GM23338 (cell line): ENCODE measurements around the gene FNDC3B. TPM values are rescaled to one million over a fixed set of nuclear protein-coding genes. Genes with fewer than 3 reads are reported as not detected.

Experiments used
- ATAC-seq: fragments of 200-7000 bp; cut with Tn5 transposase; 3 replicates; pipeline ENCODE4 v1.9.1; 2020
- DNase-seq: peaks from one replicate; pipeline ENCODE4 v3.0.0-alpha.2; 2015; ENCODE audit warnings: low spot score
- H2AFZ ChIP-seq: fragments of 200-600 bp; sonication (generic); 2 replicates; pipeline ENCODE4 v1.8.0; 2016; ENCODE audit warnings: antibody characterized with exemption, mild to moderate bottlenecking, moderate library complexity
- H3F3A ChIP-seq: fragments of 200-600 bp; sonication (generic); replicated peaks from 2 replicates; pipeline ENCODE4 v1.8.0; 2017; ENCODE audit warnings: antibody characterized with exemption, mixed run types, low read depth
- H3K27ac ChIP-seq: fragments of 200-600 bp; sonication (generic); 2 replicates; pipeline ENCODE4 v1.6.1; 2016; ENCODE audit warnings: low read depth
- H3K27me3 ChIP-seq: fragments of 200-600 bp; sonication (generic); 2 replicates; pipeline ENCODE4 v1.8.0; 2016; ENCODE audit warnings: mild to moderate bottlenecking, mixed run types, moderate library complexity; ENCODE audit not compliant: insufficient read depth
- H3K36me3 ChIP-seq: fragments of 200-600 bp; sonication (generic); 2 replicates; pipeline ENCODE4 v1.8.0; 2016; ENCODE audit warnings: mild to moderate bottlenecking; ENCODE audit not compliant: insufficient read depth
- H3K4me1 ChIP-seq: fragments of 200-600 bp; sonication (generic); 2 replicates; pipeline ENCODE4 v1.8.0; 2016; ENCODE audit warnings: mild to moderate bottlenecking, moderate library complexity; ENCODE audit not compliant: insufficient read depth
- H3K4me2 ChIP-seq: fragments of 200-600 bp; sonication (generic); 2 replicates; pipeline ENCODE4 v1.7.1; 2017; ENCODE audit warnings: mixed run types
- H3K4me3 ChIP-seq: fragments of 200-600 bp; sonication (generic); 2 replicates; pipeline ENCODE4 v1.6.1; 2016; ENCODE audit warnings: mixed run types
- H3K79me2 ChIP-seq: fragments of 200-600 bp; sonication (generic); replicated peaks from 2 replicates; pipeline ENCODE4 v1.8.0; 2017; ENCODE audit warnings: mild to moderate bottlenecking; ENCODE audit not compliant: insufficient read depth
- H3K9me2 ChIP-seq: fragments of 200-600 bp; sonication (generic); 2 replicates; pipeline ENCODE4 v1.8.0; 2017; ENCODE audit not compliant: insufficient read depth
- H4K20me1 ChIP-seq: fragments of 200-600 bp; sonication (generic); replicated peaks from 2 replicates; pipeline ENCODE4 v1.8.0; 2017; ENCODE audit warnings: mild to moderate bottlenecking; ENCODE audit not compliant: insufficient read depth
- H3K27ac Mint-ChIP-seq: 2 replicates; pipeline ENCODE4 v1.8.0; 2020; ENCODE audit warnings: inconsistent platforms, mild to moderate bottlenecking, moderate library complexity, mixed read lengths
- H3K27me3 Mint-ChIP-seq: 3 replicates; pipeline ENCODE4 v1.8.0; 2022; ENCODE audit warnings: low read depth, mild to moderate bottlenecking, moderate library complexity, mixed read lengths, inconsistent platforms; ENCODE audit not compliant: insufficient read depth, poor library complexity
- H3K36me3 Mint-ChIP-seq: 3 replicates; pipeline ENCODE4 v1.8.0; 2021; ENCODE audit warnings: low read depth, mild to moderate bottlenecking, inconsistent platforms, moderate library complexity, mixed read lengths
- H3K4me1 Mint-ChIP-seq: 3 replicates; pipeline ENCODE4 v1.8.0; 2020; ENCODE audit warnings: mild to moderate bottlenecking, inconsistent platforms, mixed read lengths
- H3K4me3 Mint-ChIP-seq: 3 replicates; pipeline ENCODE4 v1.8.0; 2021; ENCODE audit warnings: moderate library complexity, mild to moderate bottlenecking, inconsistent platforms, mixed read lengths
- H3K9me3 Mint-ChIP-seq: 3 replicates; pipeline ENCODE4 v1.8.0; 2020; ENCODE audit warnings: moderate library complexity, mild to moderate bottlenecking, inconsistent platforms, mixed read lengths
- CREB1 ChIP-seq: fragments of 250-450 bp; sonication (Bioruptor Pico); IDR thresholded peaks from 2 replicates; pipeline ENCODE4 v1.5.0; 2020; ENCODE audit warnings: low read depth, mild to moderate bottlenecking, moderate library complexity
- CTCF ChIP-seq, 2 experiments: fragments of 200-600 bp in 1 of 2; sonication (generic) in 1 of 2; conservative IDR thresholded peaks; 2 replicates each; pipeline versions ENCODE4 v1.5.1 to v1.6.1; 2016 to 2017; ENCODE audit warnings: antibody characterized with exemption in 2 of 2, low read depth in 2 of 2, mild to moderate bottlenecking in 2 of 2, moderate library complexity in 1 of 2
- EZH2phosphoT487 ChIP-seq: fragments of 200-600 bp; sonication (generic); IDR thresholded peaks from one replicate; pipeline ENCODE4 v1.8.1; 2018; ENCODE audit warnings: antibody characterized with exemption; ENCODE audit not compliant: unreplicated experiment
- NANOG ChIP-seq: IDR thresholded peaks from 2 replicates; pipeline ENCODE4 v1.6.1; 2016; ENCODE audit warnings: antibody characterized with exemption, borderline replicate concordance
- POLR2AphosphoS5 ChIP-seq: IDR thresholded peaks from 2 replicates; pipeline ENCODE4 v1.6.1; 2016; ENCODE audit warnings: antibody characterized with exemption, low read depth
- REST ChIP-seq: IDR thresholded peaks from one replicate; pipeline ENCODE4 v1.6.1; 2018; ENCODE audit warnings: antibody characterized with exemption; ENCODE audit not compliant: unreplicated experiment
- STAT1 ChIP-seq: IDR thresholded peaks from one replicate; pipeline ENCODE4 v1.6.1; 2016; ENCODE audit warnings: antibody characterized with exemption; ENCODE audit not compliant: unreplicated experiment
- ZNF114 ChIP-seq: fragments of 250-450 bp; sonication (Bioruptor Pico); IDR thresholded peaks from 2 replicates; pipeline ENCODE4 v1.5.0; 2020; ENCODE audit warnings: mild to moderate bottlenecking, moderate library complexity
- ZNF331 ChIP-seq: fragments of 250-450 bp; sonication (Bioruptor Pico); IDR thresholded peaks from 2 replicates; pipeline ENCODE4 v1.5.0; 2020; ENCODE audit warnings: low read depth, mild to moderate bottlenecking, moderate library complexity
- polyA plus RNA-seq: library from polyadenylated mRNA; unstranded; fragments of >200 nt; fragmentation: Nextera tagmentation; extraction: Ambion mirVana; gene quantifications from 2 replicates; pipeline ENCODE4 v1.2.1, GENCODE V29; 2016
- total RNA-seq: library from RNA; depleted of rRNA; stranded (reverse); fragments of >200 nt; shearing (Covaris generic); gene quantifications from 2 replicates; pipeline ENCODE4 v1.2.3, GENCODE V29; 2014

Gene FNDC3B
- total and polyA plus RNA-seq, 2 experiments from 2014 or later, result 19.1 to 55.4 TPM

GRCh38 chr3:172125053-172125452 lies 85.7 kb downstream of the FNDC3B start:
- peaks cover 43% of the 10 kb centered on the region for H3K4me1 Mint-ChIP-seq
- Histone ChIP-seq H3K4me2 (0 out of 2 replicates have a peak overlapping the region, but pooled peaks have one; percentile 3), H3K9me2 (no peaks in the 10 kb centered on the region), H3K4me1 (peaks cover 39% of the 10 kb centered on the region), H3K79me2 (peaks cover 97% of the 10 kb centered on the region), H3K27me3 (no peaks in the 10 kb centered on the region), H3F3A (no peaks in the 10 kb centered on the region), H2AFZ (no peak overlapping the region), H3K4me3 (no peak overlapping the region), H3K27ac (peak overlapping the region; percentile 72), H4K20me1 (no peaks in the 10 kb centered on the region), H3K36me3 (no peaks in the 10 kb centered on the region)
- TF ChIP-seq STAT1 (no peak), REST (no peak), CTCF (conservative IDR thresholded peaks at IDR 0.05; ENCODE audit: low read depth in 2 of 2) (peak in 1 of 2 experiments; percentile 48; a peak in 3 of 4 replicates)
- no peak overlapping the region for H3K4me3 Mint-ChIP-seq
- peak; percentile 63 for ATAC-seq
- no peaks in the 10 kb centered on the region for H3K9me3 Mint-ChIP-seq
- DNase-seq, result peak; percentile 39
- peaks cover 12% of the 10 kb centered on the region for H3K27me3 Mint-ChIP-seq
- peak overlapping the region; percentile 94 for H3K27ac Mint-ChIP-seq
- H3K36me3 Mint-ChIP-seq, result peaks cover 27% of the 10 kb centered on the region; the same call in 2 of the 3 replicates

GRCh38 chr3:172125963-172126457 lies 86.6 kb downstream of the FNDC3B start:
- DNase-seq (no peak), ATAC-seq (no peak)
- Histone ChIP-seq H3K4me1 (peaks cover 49% of the 10 kb centered on the region), H3K4me3 (no peak overlapping the region), H3K27me3 (no peaks in the 10 kb centered on the region), H3K79me2 (peaks cover 97% of the 10 kb centered on the region), H3K27ac (peak overlapping the region; percentile 72), H3K9me2 (no peaks in the 10 kb centered on the region), H3K4me2 (peak overlapping the region; percentile 3), H3K36me3 (no peaks in the 10 kb centered on the region), H3F3A (no peaks in the 10 kb centered on the region), H4K20me1 (no peaks in the 10 kb centered on the region), H2AFZ (no peak overlapping the region)
- no peak for TF ChIP-seq POLR2AphosphoS5
- no peak for TF ChIP-seq NANOG
- no peak for TF ChIP-seq ZNF114
- TF ChIP-seq ZNF331 (CRISPR knock-in tag), result no peak
- no peak for TF ChIP-seq CREB1 (CRISPR knock-in tag)
- no peak for TF ChIP-seq REST
- TF ChIP-seq EZH2phosphoT487, result no peak
- peak overlapping the region; percentile 90 for H3K27ac Mint-ChIP-seq
- no peak overlapping the region for H3K4me3 Mint-ChIP-seq
- H3K27me3 Mint-ChIP-seq, result peaks cover 12% of the 10 kb centered on the region
- H3K4me1 Mint-ChIP-seq, result peaks cover 50% of the 10 kb centered on the region
- H3K36me3 Mint-ChIP-seq, result peaks cover 27% of the 10 kb centered on the region; the same call in 2 of the 3 replicates
- H3K9me3 Mint-ChIP-seq, result no peaks in the 10 kb centered on the region
